ENCODE results near the gene NACC2.
"Not testable (repeated sequence)": the region's sequence is repeated elsewhere in the genome, so short reads cannot be mapped to it uniquely, and the experiment has no call there.

Gene NACC2

GRCh38 chr9:136110082-136111061 lies 15.3 kb upstream of the NACC2 start:
- no peak for DNase-seq (ENCODE audit: low read depth)

- DNase-seq (ENCODE audit: low read depth): peak; percentile 86
Measured at GRCh38 chr9:136109351-136110081, 14.4 kb upstream of the NACC2 start.

DNA sequence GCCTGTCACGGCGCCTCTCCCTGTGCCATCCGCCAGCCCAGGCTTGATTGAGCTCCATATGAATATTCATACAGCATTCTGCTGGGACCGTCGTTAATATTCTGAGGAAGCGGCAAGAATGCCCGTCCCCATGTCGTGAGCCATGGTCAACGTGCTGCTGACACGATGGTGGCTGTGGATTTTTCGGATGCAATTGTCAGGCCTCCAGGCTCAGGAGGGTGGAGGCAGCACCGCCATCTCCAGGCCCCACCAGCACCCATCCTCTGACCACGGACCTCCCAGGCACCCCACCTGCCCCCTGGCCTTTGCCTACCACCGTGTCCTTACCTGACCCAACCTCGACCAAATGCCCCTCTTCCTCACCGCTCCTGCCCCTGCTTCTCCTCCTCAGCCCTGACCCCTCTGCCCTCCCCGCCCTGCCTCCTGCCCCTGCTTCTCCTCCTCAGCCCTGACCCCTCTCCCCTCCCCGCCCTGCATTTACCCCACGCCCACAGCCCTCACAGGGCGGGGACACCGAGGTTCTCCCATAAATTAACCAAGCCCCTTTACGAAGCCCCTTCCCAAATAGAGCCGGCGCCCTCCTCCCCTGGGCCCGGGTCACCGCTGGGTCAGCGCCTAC lies 13.7 kb upstream of the NACC2 start:
- no peak for DNase-seq (ENCODE audit: low read depth)

DNA sequence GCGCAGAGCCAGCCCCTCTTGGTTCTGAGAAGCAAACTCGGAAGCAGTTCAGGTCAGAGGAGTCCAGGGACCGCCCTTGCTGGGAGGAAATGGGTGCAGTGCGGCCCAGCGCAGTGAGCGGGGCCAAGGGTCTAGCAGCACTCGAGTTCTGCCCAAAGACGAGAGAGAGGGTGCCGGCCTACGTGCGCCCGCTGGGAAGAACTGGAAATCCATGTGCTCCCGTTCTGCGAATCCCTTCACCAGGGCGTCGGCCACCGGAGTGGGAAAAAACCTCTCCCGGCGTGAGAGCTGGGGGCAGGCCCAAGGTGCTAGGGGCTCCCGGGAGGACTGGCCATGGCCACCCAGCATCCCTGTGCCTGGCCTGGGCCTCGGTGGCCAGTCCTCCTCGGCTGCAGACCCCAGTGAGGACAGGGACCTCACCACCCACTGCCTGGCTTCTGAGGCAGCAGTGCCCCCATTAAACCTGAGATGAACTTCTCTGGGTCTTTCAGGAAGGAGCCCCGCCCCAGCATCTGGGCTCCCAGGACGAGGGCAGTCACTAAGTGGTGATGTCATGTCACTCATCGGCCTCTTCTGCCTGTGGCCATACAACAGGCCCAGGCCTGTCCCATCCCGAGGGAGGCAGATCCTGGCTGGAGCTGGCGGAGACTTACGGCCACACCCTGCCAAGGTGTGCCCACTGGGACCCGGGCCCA lies 13.0 kb upstream of the NACC2 start:
- no peak for DNase-seq (ENCODE audit: low read depth)

DNA sequence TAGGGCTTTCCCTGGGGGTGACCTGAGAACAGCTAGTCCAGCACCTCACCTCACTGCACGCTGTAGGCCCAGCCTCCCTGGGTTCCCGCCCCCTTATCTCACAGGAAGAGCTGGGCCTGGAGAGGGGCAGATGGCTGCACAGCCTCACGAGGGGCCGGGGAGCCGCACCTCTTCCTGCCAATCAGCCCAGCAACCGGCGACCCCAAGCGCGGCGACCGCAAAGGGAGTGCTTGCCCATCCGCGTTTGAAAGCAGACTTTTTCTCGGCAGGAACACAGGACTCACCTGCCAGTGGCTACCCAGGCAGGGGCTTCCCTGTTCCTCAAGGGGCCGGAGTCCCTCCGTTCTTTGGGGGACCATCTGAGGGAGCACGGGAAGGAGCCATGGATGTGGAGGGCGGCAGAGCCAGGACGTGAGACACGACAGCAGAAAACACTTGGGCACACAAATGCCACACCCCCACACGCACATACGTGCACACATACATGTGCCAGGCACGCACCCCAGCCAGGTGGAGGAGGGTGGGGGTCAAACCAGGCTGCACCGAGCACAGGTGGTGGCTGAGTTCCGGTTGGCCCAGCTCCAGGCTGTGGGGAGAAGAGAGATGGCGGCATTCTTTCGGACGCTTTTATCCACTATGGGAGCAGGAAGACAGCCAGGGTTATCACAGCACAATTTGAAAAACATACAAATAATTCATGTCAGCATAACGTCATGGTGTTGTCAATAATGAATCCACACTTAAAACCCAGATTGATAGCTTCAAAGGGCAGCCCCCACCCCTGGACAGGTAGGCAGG lies 12.3 kb upstream of the NACC2 start:
- no peak for DNase-seq (ENCODE audit: low read depth)

DNA sequence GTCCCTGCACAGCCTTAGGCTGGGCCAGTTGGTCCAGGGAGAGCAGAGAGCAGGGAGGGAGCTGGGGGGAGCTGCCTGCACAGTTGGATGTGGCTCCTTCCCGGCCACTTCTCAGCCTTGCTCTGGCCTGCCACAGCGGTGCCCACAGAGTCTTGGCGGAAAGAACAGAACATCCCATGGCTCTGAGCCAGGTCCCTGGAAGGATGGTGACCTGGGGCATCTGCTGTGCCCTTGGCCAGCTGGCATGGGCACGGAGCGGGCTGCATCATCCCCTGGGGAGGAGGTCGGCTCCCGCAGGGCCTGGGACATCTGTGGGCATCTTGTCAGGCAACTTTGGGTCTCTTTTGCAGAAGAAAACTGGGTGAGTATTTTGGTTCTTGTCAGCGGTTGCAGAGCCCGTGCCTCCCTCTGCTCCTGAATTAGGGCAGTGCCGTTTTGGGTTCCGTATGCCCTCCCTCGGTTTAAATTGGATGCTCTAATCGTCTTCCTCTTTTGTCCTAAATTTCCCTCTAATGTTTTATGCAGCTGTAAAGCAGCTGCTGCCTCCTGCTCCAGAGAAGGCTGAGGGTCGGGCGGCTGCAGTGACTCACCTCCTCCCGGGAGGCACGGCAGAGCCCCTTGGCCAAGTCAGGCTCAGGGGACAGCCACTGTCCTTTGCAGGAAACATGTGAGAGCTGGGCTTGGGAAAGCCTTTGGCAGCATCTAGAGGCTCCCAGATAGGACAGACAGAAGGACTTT lies 10.5 kb upstream of the NACC2 start:
- DNase-seq (ENCODE audit: low read depth): no peak

DNA sequence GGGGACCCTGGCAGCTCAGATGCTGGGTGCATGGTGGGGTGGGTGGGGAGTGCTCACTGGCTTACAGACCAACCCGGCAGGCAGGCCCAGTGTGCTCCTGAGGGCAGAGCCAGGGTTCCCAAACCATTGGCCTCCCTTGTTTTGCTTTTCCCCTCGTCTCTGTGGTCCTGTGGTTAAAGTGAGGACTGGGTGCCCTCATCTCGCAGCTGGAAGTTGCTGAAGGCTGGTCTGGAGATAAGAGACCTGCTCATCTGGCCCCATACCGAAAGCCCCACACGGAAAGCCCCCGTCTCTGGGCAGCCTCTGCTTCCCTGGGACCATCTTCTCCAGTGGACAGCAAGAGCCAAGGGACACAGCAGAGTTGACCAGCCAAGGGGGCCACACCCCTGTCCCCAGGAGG lies 9.8 kb upstream of the NACC2 start:
- no peak for DNase-seq (ENCODE audit: low read depth)

- DNase-seq (ENCODE audit: low read depth): no peak
Measured at GRCh38 chr9:136104488-136104800, 9.4 kb upstream of the NACC2 start.

- no peak for DNase-seq (ENCODE audit: low read depth)
Measured at GRCh38 chr9:136103651-136104487, 8.8 kb upstream of the NACC2 start.

DNA sequence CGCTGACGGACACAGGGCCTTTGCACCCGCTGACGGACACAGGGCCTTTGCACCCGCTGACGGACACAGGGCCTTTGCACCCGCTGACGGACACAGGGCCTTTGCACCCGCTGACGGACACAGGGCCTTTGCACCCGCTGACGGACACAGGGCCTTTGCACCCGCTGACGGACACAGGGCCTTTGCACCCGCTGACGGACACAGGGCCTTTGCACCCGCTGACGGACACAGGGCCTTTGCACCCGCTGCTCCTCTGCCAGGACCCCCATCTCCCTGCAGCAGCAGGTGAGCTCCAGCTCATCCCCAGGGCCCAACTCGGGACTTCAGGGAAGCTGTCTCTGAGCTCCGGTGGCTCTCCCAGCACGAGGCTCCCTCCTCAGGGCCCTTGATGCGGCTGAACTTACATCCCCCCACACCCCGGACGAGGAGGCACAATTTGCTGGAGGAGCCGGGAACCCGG lies 6.6 kb upstream of the NACC2 start:
- not testable (repeated sequence) for DNase-seq (ENCODE audit: low read depth)

DNA sequence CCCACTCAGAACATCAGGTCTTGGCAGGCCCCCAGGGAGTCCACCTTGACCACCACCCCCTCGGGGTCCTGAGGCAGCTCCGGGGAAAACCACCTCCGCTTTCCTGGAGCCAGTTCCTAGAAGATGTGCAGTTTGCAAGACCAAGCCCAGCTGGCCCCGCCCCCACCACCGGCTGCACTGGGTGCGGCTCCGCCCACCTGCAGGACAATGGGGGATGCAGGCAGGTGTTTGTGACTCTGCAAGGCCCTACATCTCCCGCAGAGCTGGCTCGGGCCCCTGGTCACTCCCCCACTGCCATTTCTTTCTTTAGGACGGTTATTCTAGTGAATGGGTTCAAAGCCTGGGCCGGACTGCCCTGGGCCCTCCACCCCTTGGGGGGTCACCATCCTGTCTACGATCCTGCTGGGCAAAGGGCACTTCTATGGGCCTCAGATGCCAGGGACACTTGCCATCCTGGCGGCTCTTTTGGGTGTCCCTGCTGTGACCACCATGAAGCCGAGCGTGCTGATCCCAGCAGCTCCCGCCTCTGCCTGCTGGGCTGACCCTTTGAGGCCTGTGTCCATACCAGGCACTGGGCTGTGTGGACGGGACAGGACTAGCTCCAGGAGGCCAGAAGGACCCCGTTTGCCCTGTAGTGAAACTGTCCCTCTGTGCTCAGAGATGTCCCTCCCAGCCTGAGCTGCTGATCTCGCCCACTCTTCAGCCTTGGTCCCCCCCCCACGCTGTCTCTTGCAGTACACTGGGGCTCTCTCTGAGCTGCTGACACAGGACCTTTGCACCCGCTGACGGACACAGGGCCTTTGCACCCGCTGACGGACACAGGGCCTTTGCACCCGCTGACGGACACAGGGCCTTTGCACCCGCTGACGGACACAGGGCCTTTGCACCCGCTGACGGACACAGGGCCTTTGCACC lies 5.9 kb upstream of the NACC2 start:
- DNase-seq (ENCODE audit: low read depth): no peak

- no peak for DNase-seq (ENCODE audit: low read depth)
Measured at GRCh38 chr9:136099542-136099941, 4.5 kb upstream of the NACC2 start.

DNA sequence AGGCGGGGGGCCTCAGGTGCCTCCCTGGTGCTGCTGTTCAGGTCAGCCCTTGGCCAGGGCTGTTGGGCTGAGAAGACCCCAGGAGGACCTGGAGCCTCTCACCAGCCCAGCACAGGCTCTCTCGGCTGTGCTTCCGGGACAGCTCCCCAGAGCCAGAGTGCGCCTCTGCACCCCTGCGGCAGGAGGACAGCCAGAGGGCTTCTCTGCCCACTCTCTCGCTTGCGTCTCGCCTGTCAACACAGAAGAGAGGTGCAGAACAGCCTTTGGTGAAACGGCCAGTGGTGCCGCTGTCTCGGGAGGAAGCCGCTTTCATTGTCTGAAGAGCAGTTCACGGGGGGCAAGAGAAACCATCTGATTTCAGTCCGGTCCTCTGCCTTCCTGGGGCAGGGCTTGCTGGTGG lies 3.8 kb upstream of the NACC2 start:
- no peak for DNase-seq (ENCODE audit: low read depth)

DNA sequence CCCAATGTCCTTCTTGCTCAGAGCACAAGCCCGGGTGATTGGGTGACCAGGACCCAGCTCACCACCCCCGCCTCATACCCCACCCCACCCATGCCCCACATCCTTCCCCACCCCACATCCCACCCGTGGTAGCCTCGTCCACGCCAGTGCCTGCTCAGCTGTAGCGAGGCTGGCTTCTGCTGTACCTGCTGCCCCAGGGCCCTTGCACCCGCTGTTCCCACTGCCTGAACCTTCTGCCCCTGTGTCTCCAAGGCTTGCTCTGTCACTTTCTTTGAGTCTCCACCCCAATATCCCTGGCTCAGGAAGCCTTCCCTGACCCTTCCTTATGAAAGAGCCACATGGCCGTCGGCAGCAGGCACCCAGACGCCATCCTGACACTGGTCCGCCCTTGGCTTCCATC lies 3.1 kb upstream of the NACC2 start:
- no peak for DNase-seq (ENCODE audit: low read depth)

- no peak for DNase-seq (ENCODE audit: low read depth)
Measured at GRCh38 chr9:136096505-136097001, 1.5 kb upstream of the NACC2 start.

GRCh38 chr9:136093995-136094881 lies 851 bp downstream of the NACC2 start:
- DNase-seq (ENCODE audit: low read depth): peak; percentile 33

DNA sequence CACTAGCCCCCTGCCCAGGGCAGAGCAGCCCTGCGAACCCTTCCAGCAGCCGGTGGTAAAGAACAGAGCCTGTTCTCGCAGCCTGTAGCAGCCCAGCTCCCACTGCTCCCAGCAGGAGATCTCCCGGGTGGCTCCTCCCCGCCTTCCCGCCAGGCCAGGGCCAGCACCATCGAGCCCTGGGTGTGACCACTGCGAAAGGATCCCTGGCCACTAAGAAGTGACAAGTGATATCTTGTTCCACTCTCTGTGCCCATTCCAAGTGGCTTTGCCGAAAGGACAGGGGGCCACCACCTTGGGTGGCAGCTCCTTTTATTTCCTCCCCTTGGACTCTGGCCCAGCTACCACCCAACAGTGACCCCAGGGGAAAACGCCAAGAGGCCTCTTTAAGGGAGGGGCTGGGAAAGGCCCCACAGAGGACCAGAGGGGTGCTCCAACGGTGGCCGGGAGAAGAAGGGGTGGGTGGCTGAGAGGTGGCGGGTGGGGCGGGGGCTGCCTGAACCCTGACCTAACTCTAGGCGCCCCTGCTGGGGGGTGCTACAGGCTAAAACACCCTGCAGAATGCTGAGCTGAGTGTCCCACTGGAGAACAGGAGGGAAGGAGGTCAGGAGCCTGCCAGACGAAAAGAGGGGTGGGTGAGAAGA lies 1.6 kb downstream of the NACC2 start:
- DNase-seq (ENCODE audit: low read depth): no peak
